HG03097 (cell line): ENCODE results near the gene ANKFY1.
"Not testable (repeated sequence)": the region's sequence is repeated elsewhere in the genome, so short reads cannot be mapped to it uniquely, and the experiment has no call there.

Experiments
- ATAC-seq: cut with Tn5 transposase; IDR thresholded peaks from one replicate; pipeline ENCODE4 v1.9.1; 2021; ENCODE audit not compliant: unreplicated experiment, low FRiP score

Gene ANKFY1

GRCh38 chr17:4221899-4222659 is 41.7 kb downstream of the ANKFY1 start:
- no peak for ATAC-seq

GRCh38 chr17:4221163-4221562 is 42.6 kb downstream of the ANKFY1 start:
- ATAC-seq: no peak

- no peak for ATAC-seq
Measured at GRCh38 chr17:4220655-4221054, 43.1 kb downstream of the ANKFY1 start.

GRCh38 chr17:4219241-4219640 is 44.5 kb downstream of the ANKFY1 start:
- no peak for ATAC-seq

GRCh38 chr17:4215882-4216570 is 47.8 kb downstream of the ANKFY1 start:
- ATAC-seq: no peak

- no peak for ATAC-seq
Measured at GRCh38 chr17:4214157-4214556, 49.6 kb downstream of the ANKFY1 start.

- no peak for ATAC-seq
Measured at GRCh38 chr17:4209611-4210010, 54.2 kb downstream of the ANKFY1 start.

- ATAC-seq: no peak
Measured at GRCh38 chr17:4208238-4208637, 55.5 kb downstream of the ANKFY1 start.

GRCh38 chr17:4206962-4207361 is 56.8 kb downstream of the ANKFY1 start:
- no peak for ATAC-seq

- no peak for ATAC-seq
Measured at GRCh38 chr17:4205917-4206316, 57.9 kb downstream of the ANKFY1 start.

GRCh38 chr17:4204710-4205173 is 59.0 kb downstream of the ANKFY1 start:
- no peak for ATAC-seq

GRCh38 chr17:4204190-4204589 is 59.6 kb downstream of the ANKFY1 start:
- ATAC-seq: no peak

GRCh38 chr17:4201226-4201625 is 62.6 kb downstream of the ANKFY1 start:
- ATAC-seq: no peak

GRCh38 chr17:4199818-4200402 is 63.9 kb downstream of the ANKFY1 start:
- ATAC-seq: no peak

GRCh38 chr17:4198995-4199394 is 64.8 kb downstream of the ANKFY1 start:
- ATAC-seq: no peak

GRCh38 chr17:4195306-4195705 is 68.5 kb downstream of the ANKFY1 start:
- no peak for ATAC-seq

- no peak for ATAC-seq
Measured at GRCh38 chr17:4194796-4195195, 69.0 kb downstream of the ANKFY1 start.

- not testable (repeated sequence) for ATAC-seq
Measured at GRCh38 chr17:4190791-4191190, 73.0 kb downstream of the ANKFY1 start.

- ATAC-seq: no peak
Measured at GRCh38 chr17:4189280-4189679, 74.5 kb downstream of the ANKFY1 start.

GRCh38 chr17:4188076-4188475 is 75.7 kb downstream of the ANKFY1 start:
- ATAC-seq: no peak

GRCh38 chr17:4187076-4187475 is 76.7 kb downstream of the ANKFY1 start:
- ATAC-seq: no peak
